HG03571 (cell line): Measurements from ENCODE around the gene ZNF385A.

Source experiments
- ATAC-seq: cut with Tn5 transposase; IDR thresholded peaks from one replicate; pipeline ENCODE4 v1.9.1; 2021; ENCODE audit not compliant: unreplicated experiment

Gene ZNF385A

DNA sequence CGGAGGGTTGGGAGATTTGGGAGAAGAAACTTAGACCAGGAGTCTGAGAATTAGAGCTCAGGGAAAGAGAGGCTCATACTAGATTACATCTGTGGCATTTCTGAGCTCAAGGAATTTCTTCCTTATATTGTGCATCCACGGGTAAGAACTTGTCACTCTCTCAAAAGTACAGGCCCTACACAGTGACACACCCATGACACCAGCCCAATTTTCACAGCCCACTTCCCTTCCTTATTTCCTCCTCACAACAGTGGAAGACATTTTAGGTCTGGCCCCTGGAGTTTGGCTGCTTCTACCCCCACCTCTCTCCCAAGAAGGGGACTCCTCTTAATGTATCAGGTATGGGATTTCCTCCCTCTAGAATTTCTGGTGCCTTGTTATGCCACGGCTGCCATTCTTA lies 9.2 kb upstream of the ZNF385A start:
- ATAC-seq, result no peak

DNA sequence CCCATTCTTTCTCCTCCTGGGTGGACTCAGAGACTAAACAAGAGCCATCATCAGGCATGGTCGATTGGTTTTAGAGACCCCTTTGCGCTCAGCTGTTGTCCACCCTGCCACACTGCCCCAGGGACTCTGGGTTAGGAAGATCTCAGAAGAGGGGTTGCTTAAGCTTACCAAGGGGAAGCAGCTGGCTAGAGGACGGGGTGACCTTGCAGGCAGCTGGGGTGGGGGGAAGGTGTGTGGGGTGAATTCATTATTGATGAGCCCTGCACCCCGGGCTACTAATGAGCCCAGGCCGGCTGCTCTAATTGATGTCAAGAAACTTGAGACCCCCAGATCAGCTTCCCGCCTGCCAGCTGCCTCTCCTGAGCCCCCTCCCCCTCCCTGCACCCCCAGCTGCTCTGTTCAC lies 8.7 kb upstream of the ZNF385A start:
- no peak for ATAC-seq

DNA sequence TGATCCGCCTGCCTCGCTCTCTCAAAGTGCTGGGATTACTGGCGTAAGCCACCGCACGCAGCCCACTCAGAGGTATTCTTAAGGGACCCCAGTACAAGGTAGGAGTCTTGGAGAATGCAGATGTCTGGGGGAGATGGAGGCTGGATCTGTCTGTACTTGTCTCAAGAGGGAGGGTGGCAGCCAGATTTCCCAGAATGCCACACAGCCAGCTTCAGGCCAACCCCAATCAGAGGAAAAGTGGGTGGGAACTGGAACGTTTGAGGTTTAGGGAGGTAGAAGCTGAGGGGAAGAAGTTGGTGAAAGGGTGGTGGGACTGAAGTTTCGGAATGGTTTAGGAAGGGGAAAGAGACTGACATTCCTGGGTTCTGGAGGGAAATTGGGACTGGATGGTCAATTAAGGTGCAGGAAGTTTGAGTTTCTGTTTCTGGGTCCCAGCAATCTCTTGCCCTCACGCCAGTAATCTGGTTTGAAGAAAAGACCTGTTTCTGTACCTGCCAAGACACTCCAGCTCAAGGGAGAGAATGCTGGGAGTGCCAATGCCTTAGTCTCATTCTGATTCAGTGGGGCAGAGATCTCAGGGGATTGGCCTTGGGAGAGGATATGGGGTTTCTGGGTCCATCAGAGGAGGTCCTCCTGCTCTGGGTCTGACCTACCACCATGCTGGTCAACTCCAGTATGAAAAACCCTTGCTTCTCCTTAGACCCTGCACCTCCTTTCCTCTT lies 8.1 kb upstream of the ZNF385A start:
- no peak for ATAC-seq

DNA sequence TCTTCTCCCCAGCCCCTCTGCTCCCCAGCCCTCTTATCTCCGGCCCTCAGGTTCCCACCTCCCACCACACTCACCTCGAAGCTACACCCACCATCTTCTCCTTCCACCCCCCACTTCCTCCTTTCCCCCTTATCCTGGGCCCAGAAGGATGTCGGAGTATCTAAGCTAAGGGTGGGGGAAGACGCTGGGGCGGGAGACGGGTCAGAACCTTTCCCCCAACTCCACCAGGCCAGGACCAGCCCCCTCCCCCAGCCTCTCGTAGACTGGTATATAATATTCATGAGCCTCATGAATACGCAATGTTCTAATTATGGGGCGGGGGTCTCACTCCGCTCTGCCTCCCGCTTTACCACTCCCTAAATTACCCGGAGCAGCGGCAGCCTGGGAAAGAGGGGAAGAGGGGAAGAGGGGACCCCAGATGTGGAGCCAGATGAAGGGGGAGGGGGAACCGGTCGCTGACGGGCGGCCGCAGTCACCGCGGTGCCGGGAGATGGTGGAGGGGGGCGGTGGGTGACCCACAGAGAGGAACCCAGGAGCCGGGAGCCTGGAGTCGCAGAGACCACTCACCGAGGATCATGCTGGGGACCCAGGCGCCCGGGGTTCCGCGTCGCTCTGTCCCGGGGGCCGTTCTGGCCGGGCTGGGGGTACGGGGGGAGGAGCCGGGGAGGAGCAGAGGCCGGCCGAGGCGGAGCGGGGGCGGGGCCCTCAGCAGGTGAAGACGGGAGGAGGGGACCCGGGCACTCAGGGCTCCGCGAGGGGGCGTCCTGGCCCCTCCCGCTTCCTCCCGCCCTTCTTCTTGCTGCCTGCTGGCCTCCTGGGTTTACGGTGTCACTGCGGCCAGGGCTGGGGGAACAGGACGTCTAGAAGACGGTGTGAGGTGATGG lies 6.4 kb upstream of the ZNF385A start:
- no peak for ATAC-seq

DNA sequence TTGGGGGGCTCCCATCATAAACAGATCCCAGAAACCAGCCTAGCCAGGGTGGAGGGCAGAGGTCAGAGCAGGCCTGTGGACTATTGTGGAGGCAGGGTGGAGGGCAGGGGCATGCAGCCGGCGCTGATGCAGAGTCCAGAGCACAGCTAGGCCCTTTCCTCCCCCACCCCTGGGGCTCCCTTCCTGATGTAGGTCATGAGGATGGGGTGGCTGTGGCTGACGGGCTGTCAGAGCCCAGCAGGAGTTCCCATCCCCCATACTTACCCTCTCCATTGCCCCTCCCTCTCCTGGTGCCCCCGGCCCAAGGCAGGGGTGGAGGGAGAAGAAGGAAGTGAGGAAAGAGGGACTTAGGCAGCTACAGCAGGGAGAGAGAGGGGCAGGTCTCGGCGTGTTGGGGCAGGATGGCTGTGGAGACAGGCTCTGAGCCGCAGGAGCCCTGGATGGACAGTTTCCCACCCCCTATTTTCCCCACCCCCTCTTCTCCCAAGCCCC lies 5.7 kb upstream of the ZNF385A start:
- ATAC-seq, result no peak

DNA sequence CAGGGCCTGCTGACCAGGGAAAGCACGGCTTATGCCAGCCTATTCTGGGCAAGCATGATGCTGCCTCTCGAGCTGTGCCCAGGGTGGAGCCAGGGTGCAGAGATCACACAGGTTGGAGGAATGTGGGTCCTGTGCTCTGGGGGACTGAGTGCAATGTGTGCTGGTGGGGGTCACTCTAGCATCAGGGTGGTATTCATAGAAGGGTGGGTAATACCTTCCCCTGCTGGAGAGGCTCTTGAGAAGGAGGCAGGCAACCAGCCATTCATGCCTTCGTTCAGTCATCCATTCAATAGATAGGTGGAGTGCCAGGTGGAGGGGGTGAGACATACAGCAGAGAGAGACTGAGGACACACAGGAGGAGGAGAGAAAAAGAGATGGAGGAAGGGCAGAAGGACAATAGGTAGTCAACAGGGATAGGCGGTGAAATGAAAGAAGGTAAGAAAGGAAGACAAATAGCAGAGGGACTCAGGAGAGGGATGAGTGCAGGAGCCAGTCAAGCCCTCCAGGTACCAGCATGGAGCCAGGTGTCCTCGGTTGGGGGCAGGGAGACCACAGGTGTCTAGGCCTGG lies 5.2 kb upstream of the ZNF385A start:
- no peak for ATAC-seq

DNA sequence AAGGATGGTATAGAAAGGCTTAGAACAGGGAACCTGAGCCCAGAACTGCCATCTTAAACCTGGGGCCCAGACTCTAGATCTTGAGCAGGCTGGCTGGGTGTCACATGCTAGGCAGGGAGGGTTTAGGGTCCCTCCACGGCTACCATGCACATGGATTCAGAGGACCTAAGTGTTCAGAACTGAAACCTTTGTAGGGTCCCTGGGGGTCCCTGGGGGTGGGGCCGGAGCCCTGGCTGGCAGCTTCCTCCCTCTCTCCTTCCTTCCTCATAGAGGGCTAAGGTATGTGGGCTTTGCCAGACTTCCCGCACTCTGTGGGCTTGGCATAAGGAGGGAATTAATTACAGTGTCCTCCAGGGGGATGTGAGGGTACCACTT lies 4.6 kb upstream of the ZNF385A start:
- no peak for ATAC-seq

DNA sequence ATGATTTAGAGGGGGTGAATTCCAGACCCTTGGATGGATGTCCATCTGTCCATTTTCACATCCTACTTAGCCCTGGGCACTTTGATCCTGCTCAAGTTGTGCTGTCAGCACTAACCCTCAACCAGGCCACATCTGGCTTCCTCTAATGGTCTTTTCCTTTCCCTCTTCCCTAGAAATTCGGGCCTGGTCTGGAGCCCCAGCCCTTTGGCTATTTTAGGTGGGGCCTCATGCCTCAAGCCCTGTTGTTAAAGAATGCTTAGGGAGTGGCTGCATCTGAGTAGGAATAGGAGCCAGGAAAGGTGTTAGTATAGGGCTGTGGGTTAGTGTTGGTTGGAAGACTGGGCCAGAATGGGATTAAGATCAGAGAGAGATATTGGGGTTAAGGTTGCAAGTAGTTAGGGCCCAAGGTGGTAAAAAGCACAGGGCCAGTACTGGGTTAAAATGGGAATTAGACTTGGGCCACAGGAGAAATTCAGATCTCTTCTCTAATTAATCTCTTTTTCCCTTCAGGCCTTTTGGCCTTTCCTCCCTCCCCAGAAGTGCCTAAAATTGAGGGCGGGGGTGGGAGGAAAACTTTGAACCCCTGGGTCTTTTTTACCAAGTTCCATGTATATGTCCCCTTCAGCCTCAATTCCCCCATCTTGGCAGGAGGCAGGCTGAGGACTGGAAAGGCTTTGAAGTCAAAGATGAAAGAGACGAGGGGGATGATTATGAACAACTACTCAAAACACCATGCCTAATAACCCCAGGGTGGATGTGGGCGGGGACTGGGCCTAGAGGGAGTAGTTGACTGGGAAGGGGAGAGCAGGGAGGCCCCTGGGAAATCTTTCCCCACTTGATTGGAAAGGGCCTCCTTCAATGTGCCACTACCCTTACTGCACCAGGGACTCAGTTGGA lies 4.0 kb upstream of the ZNF385A start:
- no peak for ATAC-seq

DNA sequence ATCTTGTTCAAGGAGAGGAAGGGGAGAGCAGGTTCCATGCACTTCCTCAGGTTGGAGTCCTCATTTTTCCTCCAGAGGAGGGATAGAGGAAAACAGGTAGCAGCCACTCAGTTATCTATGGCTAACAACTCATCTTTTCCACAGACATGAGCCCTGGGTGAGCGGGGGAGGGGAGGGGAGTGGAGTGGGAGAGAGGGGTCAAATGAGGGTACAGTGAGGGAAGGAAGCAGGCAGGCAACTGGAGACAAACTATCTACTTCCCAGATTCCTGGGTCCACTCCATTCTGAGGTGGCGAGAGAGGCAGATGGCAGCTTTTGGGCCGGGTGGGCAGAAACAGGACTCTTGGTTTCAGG lies 2.6 kb upstream of the ZNF385A start:
- ATAC-seq, result no peak

DNA sequence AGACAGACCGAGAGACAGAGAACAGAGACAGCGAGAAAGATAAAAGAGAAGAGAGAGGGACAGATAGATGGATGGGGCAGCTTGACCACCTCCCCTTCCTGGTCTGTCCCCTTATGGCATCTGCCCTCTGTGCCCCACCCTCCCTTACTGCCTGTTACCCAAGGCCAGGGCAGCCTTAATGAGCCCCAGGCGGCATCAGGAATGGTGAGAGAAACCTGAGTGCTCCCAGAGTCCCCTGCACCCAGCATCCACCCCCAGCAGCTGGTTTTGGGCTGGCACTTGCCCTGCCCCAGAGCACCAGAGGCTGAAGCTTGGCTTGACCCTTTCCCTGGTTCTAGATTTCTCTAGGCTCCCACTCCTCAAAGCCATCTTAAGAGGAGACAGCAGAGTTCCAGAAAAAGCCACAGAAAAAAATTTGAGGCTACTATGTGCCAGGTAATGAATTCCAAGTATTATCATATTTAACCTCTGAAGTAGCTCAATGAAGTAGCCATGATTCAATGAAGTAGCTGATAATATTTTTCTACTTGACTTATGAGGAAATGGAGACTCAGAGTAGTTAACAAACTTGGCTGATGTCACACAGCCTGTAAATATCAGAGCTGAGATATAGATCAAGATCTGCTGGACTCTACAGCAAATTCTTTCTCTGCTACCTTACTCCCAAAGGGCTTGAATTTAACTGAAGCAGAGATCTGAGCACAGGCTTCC lies 2.0 kb upstream of the ZNF385A start:
- ATAC-seq, result no peak

DNA sequence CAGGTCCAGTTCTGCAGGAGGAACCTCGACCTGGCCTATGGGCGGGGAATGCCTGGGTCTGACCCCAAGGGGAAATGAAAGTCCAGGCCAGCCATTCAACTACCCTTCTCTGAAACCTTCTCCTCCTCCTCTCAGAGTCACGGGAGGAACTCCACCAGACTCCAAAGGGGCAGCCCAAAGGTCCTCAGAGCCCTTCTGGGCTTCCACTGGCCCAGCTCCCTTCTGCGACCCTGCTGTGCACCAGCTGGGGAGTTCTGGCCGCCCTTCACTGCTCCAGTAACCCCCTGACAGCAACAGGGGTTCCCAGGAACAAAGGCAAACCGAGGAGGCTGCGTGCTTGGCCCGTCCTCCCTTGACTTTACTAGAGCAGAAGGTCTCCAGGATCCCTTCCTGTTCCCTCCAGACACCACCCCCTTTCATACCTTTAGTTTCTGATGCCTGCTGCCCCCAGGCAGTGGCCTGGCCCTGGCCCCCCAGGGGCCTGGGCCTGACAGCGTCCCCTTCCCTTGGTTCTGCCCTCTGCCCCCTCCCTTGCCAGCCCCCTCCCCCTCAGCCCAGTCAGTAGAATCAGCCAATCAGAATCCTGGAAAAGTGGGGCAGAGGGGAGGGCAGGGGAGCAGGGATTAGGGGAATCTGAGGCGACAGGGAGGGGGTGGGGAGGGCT lies 850 bp upstream of the ZNF385A start:
- no peak for ATAC-seq

DNA sequence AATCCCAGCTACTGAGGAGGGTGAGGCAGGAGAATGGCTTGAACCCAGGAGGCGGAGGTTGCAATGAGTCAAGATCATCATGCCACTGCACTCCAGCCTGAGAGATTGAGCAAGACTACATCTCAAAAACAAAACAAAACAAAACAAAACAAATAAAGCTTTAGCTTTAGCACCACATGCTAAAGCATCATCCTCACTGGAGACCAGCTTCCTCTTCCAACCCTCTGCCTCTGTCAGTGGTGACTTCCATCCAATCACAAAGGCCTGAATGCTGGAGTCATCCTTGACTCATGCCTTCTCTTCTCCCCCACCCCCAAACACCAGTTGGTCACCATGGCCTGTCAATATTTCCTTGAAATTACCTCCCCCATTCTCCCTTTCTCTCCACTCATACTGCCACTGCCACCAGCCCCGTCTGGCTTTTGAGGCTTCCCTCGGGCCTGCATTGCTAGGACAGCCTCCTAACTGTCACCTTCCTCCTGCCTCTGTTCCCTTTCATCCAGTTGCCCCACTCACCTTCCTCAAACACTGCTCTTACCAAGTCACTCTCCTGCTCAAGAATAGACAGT lies 1.4 kb downstream of the ZNF385A start:
- no peak for ATAC-seq

DNA sequence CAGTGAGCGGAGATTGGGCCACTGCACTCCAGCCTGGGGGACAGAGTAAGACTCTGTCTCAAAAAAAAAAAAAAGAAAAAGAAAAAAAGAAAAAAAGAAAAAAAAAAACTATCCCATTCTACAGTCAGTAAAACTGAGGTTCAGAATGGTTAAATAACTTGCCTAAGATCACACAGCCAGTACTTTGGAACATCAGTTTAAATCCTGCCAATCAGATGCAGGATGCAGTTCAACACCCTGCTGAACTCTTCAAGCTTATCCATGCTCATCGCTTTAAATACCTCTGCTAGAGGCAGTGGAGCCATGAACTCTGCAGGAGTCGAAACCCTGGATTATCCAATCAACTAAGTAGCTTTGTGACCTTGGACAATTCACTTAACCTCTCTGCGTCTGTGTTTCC lies 3.4 kb downstream of the ZNF385A start:
- no peak for ATAC-seq

DNA sequence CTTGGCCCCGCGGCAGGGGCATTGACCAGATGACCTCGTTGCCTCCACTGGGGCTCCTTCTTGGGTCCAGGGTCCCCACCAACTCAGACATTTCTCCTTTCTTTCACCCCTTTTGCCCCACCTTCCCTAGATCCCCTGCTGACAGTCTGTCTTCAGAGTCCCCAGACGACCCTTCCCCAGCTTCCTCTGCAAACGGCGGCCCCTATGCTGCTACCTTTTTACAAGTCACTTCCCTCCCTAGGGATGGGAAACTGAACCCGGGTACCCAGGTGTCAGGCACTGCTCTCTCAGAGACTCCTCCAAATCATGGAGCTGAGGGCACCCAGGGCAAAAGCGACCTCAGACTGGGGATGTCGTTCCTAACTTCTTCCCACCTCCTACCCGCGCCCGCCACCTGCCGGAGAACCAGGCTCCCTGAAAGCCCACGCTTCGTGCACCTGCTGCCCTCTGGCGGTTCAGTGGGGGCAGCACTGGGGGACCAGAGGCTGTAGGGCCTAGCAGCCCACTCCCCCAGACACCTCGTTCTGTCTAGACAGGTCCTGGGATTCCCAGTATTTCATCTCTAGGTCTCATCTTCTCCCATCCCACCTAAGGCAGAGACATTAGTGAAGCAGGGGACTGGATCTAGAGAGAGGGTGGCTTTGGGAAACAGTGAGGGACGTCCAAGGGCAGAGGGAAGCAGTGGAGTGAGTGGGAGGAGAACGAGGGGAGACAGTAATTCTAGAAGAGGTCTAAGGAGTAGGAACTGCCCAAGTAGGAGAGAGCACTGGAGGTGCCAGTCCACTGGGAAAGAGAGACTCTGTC lies 4.9 kb downstream of the ZNF385A start:
- peak; percentile 63 for ATAC-seq

DNA sequence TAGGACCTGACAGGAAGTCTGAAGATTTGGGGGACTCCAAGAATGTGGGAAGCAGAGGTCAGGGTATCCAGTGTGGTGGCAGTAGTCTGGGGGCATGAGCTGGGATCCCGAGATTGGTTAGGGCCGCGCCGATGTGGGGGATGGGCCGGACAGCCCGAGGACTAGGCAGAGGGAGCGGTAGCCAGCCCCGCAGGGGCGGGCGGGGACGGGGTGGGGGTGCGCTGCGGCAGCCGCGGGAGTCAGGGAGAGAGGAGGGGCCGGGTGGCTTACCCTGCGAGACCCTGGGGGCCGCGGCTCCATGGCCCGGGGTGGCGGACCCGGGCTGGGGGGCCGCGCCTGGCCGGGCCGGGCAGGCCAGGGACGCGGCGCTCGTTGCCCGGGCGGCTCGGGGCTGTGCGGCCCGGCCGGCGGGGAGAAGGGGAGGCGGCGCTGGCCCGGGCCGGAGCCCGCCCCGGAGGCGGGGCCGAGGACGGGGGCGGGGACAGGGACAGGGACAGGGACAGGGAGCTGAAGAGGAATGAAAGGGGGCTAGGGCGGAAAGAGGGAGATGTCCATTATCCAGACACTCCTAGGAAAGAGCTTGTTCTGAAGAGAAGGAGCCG lies 5.6 kb downstream of the ZNF385A start:
- ATAC-seq, result no peak

DNA sequence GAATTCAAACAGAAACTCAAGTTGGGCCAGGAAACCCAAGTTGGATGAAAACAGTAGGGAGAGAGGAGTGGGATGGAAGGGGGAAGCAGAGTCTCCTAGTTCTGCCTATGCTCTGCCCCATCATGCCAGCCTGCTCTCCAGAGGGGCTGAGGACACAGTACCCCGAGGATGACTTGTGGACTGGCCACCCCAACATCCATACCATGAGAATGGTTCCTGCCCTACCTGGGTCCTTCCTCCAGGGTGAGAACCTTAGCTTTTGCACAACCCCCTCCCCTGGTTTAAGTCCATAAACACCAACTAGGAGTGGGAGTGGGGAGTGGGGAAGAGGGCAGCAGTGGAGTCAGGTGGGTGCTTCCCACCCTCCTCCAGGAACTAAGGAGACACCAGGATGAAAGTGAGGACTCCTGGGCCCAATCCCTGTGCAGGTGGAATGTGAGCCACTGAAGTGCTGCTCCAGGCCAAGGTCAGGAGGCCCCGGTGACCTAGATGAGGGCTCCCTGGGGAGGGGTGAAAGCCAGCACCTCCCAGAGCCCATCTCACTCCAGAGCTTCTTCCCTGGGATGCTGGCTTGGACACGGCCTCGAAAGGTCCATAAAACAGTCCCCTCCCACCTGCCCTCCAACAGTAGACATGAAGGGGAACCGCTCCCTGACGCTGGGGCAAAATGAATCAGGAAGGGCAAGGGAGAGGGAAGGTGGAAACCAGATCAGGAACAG lies 6.6 kb downstream of the ZNF385A start:
- ATAC-seq, result no peak

DNA sequence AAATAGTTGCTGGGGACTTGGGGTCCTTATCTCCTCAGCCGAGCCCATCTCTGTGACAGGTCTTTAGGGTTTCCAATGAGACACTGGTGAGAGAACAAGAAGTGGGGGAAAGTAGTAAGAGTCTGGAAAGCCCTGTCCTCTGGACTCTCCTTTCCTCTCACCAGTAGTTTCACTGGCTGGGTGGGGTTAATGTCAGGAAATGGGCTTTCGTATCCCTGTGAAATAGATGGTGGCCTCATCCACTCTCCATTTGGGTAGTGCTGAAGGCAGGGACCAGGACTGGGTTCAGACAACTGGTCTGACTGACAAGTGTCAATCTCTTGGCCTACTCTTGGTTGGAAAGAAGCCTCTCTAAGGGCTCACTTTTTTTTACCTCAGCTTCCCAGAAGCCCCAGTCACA lies 7.5 kb downstream of the ZNF385A start:
- no peak for ATAC-seq

DNA sequence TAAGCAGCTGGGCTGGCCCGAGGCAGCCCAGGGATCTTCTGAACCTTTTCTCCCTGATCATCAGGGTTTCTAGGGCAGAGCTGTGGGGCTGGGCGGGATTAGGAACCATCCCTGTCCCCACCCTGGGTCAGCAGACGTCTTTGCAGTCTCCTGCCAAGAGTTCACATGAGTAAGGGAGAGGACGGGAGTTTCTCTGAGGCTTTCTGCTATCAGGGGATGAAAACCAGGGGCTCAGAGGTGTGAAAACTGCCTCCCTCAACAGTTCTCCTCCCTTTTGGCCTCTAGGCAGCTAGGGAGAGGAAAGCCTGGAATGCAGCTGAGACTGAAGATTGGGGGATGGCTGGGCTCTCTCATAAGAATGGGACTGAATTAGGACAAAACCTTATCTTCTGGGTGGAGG lies 7.9 kb downstream of the ZNF385A start:
- no peak for ATAC-seq
